Spleen (tissue), 7 donors: ENCODE measurements around the gene SH3BP5L.

Experiments
- CTCF ChIP-seq, 11 experiments: fragments of 200-600 bp in 7 of 11; fragments of 450-650 bp in 4 of 11; sonication (generic) in 4 of 11; IDR thresholded peaks in 8 of 11; conservative IDR thresholded peaks in 3 of 11; 1 replicate in 7 of 11; 2 replicates in 4 of 11; pipeline versions ENCODE4 v1.4.0 to v1.8.0; 2016 to 2021; ENCODE audit warnings: antibody characterized with exemption in 11 of 11, inconsistent platforms in 4 of 11, mild to moderate bottlenecking in 1 of 11
- POLR2A ChIP-seq, 3 donors: fragments of 450-650 bp; IDR thresholded peaks; one replicate each; pipeline ENCODE4 v1.5.1; 2017; ENCODE audit warnings: antibody characterized with exemption in 3 of 3, mild to moderate bottlenecking in 1 of 3
- donor health status: DM: no; HTN: no; CAD: no; lungs with moderate emphysema.
- donor health status: DM: no; HTN: no; CAD: no.
- donor health status: DM: no; HTN: no; CAD: no.

GRCh38 chr1:248813546-248813945 is 12.2 kb downstream of the SH3BP5L start:
- TF ChIP-seq POLR2A (IDR thresholded peaks at IDR 0.05) (no peak), CTCF (IDR thresholded peaks at IDR 0.05 in 8 of 11, conservative IDR thresholded peaks at IDR 0.05 in 3 of 11) (no peak)
